OCI-LY1 (cell line): ENCODE data around the gene SSNA1.

Source experiments
- H2AFZ ChIP-seq: fragments of 200-600 bp; sonication (generic), shearing (Covaris generic); 2 replicates; pipeline ENCODE4 v1.6.0; 2014; ENCODE audit warnings: antibody characterized with exemption, mild to moderate bottlenecking, low read length
- H3F3A ChIP-seq: fragments of 200-600 bp; sonication (generic), shearing (Covaris generic); 2 replicates; pipeline ENCODE4 v1.6.0; 2014; ENCODE audit warnings: mild to moderate bottlenecking, antibody characterized with exemption, low read length, moderate library complexity; ENCODE audit not compliant: insufficient read depth
- H3K27ac ChIP-seq: fragments of 200-600 bp; sonication (generic); 2 replicates; pipeline ENCODE4 v1.5.1; 2014; ENCODE audit warnings: low read length, mixed run types, mild to moderate bottlenecking, low read depth; ENCODE audit not compliant: poor library complexity, severe bottlenecking
- H3K27me3 ChIP-seq: fragments of 200-600 bp; sonication (generic); 2 replicates; pipeline ENCODE4 v1.6.0; 2014; ENCODE audit warnings: antibody characterized with exemption, mild to moderate bottlenecking, low read length, moderate library complexity; ENCODE audit not compliant: insufficient read depth
- H3K36me3 ChIP-seq: fragments of 200-600 bp; sonication (generic); 2 replicates; pipeline ENCODE4 v1.6.1; 2014; ENCODE audit warnings: mild to moderate bottlenecking, antibody characterized with exemption, low read length, moderate library complexity, mixed read lengths; ENCODE audit not compliant: insufficient read depth
- H3K4me1 ChIP-seq: fragments of 200-600 bp; sonication (generic); 2 replicates; pipeline ENCODE4 v1.5.1; 2014; ENCODE audit warnings: mild to moderate bottlenecking, low read length, moderate library complexity; ENCODE audit not compliant: insufficient read depth, severe bottlenecking
- H3K4me2 ChIP-seq: fragments of 200-600 bp; sonication (generic), shearing (Covaris generic); 2 replicates; pipeline ENCODE4 v1.6.1; 2014; ENCODE audit warnings: low read length
- H3K4me3 ChIP-seq: fragments of 200-600 bp; sonication (generic); 2 replicates; pipeline ENCODE4 v1.5.1; 2014; ENCODE audit warnings: low read length, low read depth, mild to moderate bottlenecking, mixed read lengths; ENCODE audit not compliant: poor library complexity, severe bottlenecking
- H3K79me2 ChIP-seq: fragments of 200-600 bp; shearing (Covaris generic); 2 replicates; pipeline ENCODE4 v1.6.1; 2016; ENCODE audit warnings: mixed run types, low read length, mixed read lengths; ENCODE audit not compliant: insufficient read depth
- H3K9ac ChIP-seq: fragments of 200-600 bp; sonication (generic), shearing (Covaris generic); 2 replicates; pipeline ENCODE4 v1.6.1; 2014; ENCODE audit warnings: mild to moderate bottlenecking, low read length, mixed read lengths
- H3K9me2 ChIP-seq: fragments of 200-600 bp; sonication (generic), shearing (Covaris generic); 2 replicates; pipeline ENCODE4 v1.6.1; 2014; ENCODE audit warnings: low read depth, mild to moderate bottlenecking, low read length, mixed read lengths
- H3K9me3 ChIP-seq: fragments of 200-600 bp; shearing (Covaris generic); 2 replicates; pipeline ENCODE4 v1.6.1; 2014; ENCODE audit warnings: low read length, mixed read lengths
- H4K20me1 ChIP-seq: fragments of 200-600 bp; sonication (generic), shearing (Covaris generic); 2 replicates; pipeline ENCODE4 v1.6.0; 2016; ENCODE audit warnings: mild to moderate bottlenecking, low read length; ENCODE audit not compliant: insufficient read depth
- CTCF ChIP-seq: fragments of 200-600 bp; sonication (generic), shearing (Covaris generic); IDR thresholded peaks from 2 replicates; pipeline ENCODE4 v1.5.1; 2017; ENCODE audit warnings: mild to moderate bottlenecking, antibody characterized with exemption, low read length, moderate library complexity, mixed read lengths
- EZH2 ChIP-seq: fragments of 200-600 bp; sonication (generic), shearing (Covaris generic); IDR thresholded peaks from 2 replicates; pipeline ENCODE4 v1.8.0; 2017; ENCODE audit warnings: borderline replicate concordance, mixed run types, mild to moderate bottlenecking, antibody characterized with exemption, low read length, moderate library complexity, mixed read lengths

SSNA1 gene

GRCh38 chr9:137231372-137232039 is 43.0 kb downstream of the SSNA1 start:
- no peak for TF ChIP-seq CTCF
- TF ChIP-seq EZH2 = no peak
- H3K27ac ChIP-seq = no peak overlapping the region
- H3K79me2 ChIP-seq = no peaks in the 10 kb centered on the region

GRCh38 chr9:137232101-137232500 is 43.6 kb downstream of the SSNA1 start:
- H3K4me1 ChIP-seq = peaks cover 6% of the 10 kb centered on the region
- TF ChIP-seq CTCF (no peak), EZH2 (no peak)
- no peak overlapping the region for H3K4me2 ChIP-seq
- H3K27ac ChIP-seq = no peak overlapping the region
- no peaks in the 10 kb centered on the region for H3K36me3 ChIP-seq
- H3K9me3 ChIP-seq = no peaks in the 10 kb centered on the region
- H3K9ac ChIP-seq = no peak overlapping the region
- no peaks in the 10 kb centered on the region for H3F3A ChIP-seq
- no peaks in the 10 kb centered on the region for H3K9me2 ChIP-seq
- peaks cover 12% of the 10 kb centered on the region; the same call in 1 of the 2 replicates for H3K27me3 ChIP-seq
- no peak overlapping the region for H3K4me3 ChIP-seq
- H2AFZ ChIP-seq = no peak overlapping the region
- no peaks in the 10 kb centered on the region for H3K79me2 ChIP-seq
- no peaks in the 10 kb centered on the region for H4K20me1 ChIP-seq

More at GRCh38 chr9:137231372-137232039, 43.0 kb downstream of the SSNA1 start:
- Histone ChIP-seq H3K4me1 (peaks cover under 1% of the 10 kb centered on the region), H3K27me3 (peaks cover 12% of the 10 kb centered on the region; the same call in 1 of the 2 replicates), H3K4me3 (no peak overlapping the region), H4K20me1 (no peaks in the 10 kb centered on the region), H3K36me3 (no peaks in the 10 kb centered on the region), H3K4me2 (no peak overlapping the region), H3K9me2 (no peaks in the 10 kb centered on the region), H2AFZ (no peak overlapping the region), H3K9ac (no peak overlapping the region), H3F3A (no peaks in the 10 kb centered on the region), H3K9me3 (no peaks in the 10 kb centered on the region)

GRCh38 chr9:137232510-137232909 is 44.0 kb downstream of the SSNA1 start:
- no peak for TF ChIP-seq CTCF
- TF ChIP-seq EZH2 = no peak
- H3K9me3 ChIP-seq = no peaks in the 10 kb centered on the region
- no peaks in the 10 kb centered on the region for H3K36me3 ChIP-seq
- peaks cover 8% of the 10 kb centered on the region for H3K4me1 ChIP-seq
- H2AFZ ChIP-seq = no peak overlapping the region
- H4K20me1 ChIP-seq = no peaks in the 10 kb centered on the region
- peaks cover 12% of the 10 kb centered on the region; the same call in 1 of the 2 replicates for H3K27me3 ChIP-seq
- no peaks in the 10 kb centered on the region for H3K9me2 ChIP-seq
- no peak overlapping the region for H3K4me2 ChIP-seq
- H3K4me3 ChIP-seq = no peak overlapping the region
- H3K27ac ChIP-seq = no peak overlapping the region
- H3F3A ChIP-seq = no peaks in the 10 kb centered on the region
- no peaks in the 10 kb centered on the region for H3K79me2 ChIP-seq
- no peak overlapping the region for H3K9ac ChIP-seq
